Panc1 (cell line): ENCODE measurements around the gene PPIP5K2. TPM values are rescaled to one million over a fixed set of nuclear protein-coding genes. Genes with fewer than 3 reads are reported as not detected.

Experiments
- ATAC-seq: fragments of 200-7000 bp; cut with Tn5 transposase; 2 replicates; pipeline ENCODE4 v1.9.1; 2020; ENCODE audit warnings: mild to moderate bottlenecking, moderate library complexity
- BruUV-seq: library from RNA; stranded (reverse); fragments of 400-500 nt; replicated peaks from 2 replicates; lab custom pipeline; 2021; lab: Mats Ljungman, UMichigan
- CTCF ChIA-PET: fragments of 300-600 bp; sonication (Branson Sonifier 250); formaldehyde crosslinking; loops from one replicate; lab custom pipeline; 2022; ENCODE audit warnings: antibody characterized with exemption; lab: Charles Lee
- POLR2A ChIA-PET: fragments of 300-600 bp; sonication (Branson Sonifier 250); formaldehyde crosslinking; loops from one replicate; lab custom pipeline; 2022; ENCODE audit warnings: antibody characterized with exemption; lab: Charles Lee
- DNase-seq: peaks from one replicate; pipeline ENCODE4 v3.0.0-alpha.2; 2010; ENCODE audit warnings: low read depth, low spot score
- H3K27ac ChIP-seq: 2 replicates; pipeline ENCODE4 v1.5.1; 2011; ENCODE audit warnings: mild to moderate bottlenecking, low read length, inconsistent platforms
- H3K27me3 ChIP-seq: fragments of 200-500 bp; sonication (Bioruptor generic); 2 replicates; pipeline ENCODE4 v1.6.0; 2014; ENCODE audit warnings: low read length, inconsistent platforms; ENCODE audit not compliant: control insufficient read depth, insufficient read depth
- H3K36me3 ChIP-seq: fragments of 200-500 bp; sonication (Bioruptor generic); 2 replicates; pipeline ENCODE4 v1.5.1; 2014; ENCODE audit warnings: inconsistent platforms, mild to moderate bottlenecking, low read length, moderate library complexity; ENCODE audit not compliant: control insufficient read depth, insufficient read depth
- H3K4me1 ChIP-seq: 2 replicates; pipeline ENCODE4 v1.5.1; 2011; ENCODE audit warnings: inconsistent platforms, mild to moderate bottlenecking, low read length, moderate library complexity; ENCODE audit not compliant: control insufficient read depth, insufficient read depth
- H3K4me3 ChIP-seq, 2 experiments: 2 replicates each; pipeline ENCODE4 v1.5.1; 2011 to 2012; ENCODE audit warnings: low read depth in 2 of 2, low read length in 2 of 2, mild to moderate bottlenecking in 2 of 2, inconsistent platforms in 1 of 2, moderate library complexity in 1 of 2
- H3K9me3 ChIP-seq: fragments of 200-500 bp; sonication (Bioruptor generic); 2 replicates; pipeline ENCODE4 v1.5.1; 2014; ENCODE audit warnings: low read depth, mild to moderate bottlenecking, inconsistent platforms, low read length, moderate library complexity; ENCODE audit not compliant: control insufficient read depth, insufficient read depth
- CTCF ChIP-seq: fragments of 450-650 bp; IDR thresholded peaks from 2 replicates; pipeline ENCODE4 v1.5.1; 2017; ENCODE audit warnings: mild to moderate bottlenecking
- POLR2AphosphoS5 ChIP-seq: IDR thresholded peaks from 2 replicates; pipeline ENCODE4 v1.6.1; 2012; ENCODE audit warnings: mild to moderate bottlenecking, low read depth, low read length, moderate library complexity
- SIN3A ChIP-seq: IDR thresholded peaks from 2 replicates; pipeline ENCODE4 v1.6.1; 2012; ENCODE audit warnings: low read depth, mild to moderate bottlenecking, low read length, moderate library complexity, borderline replicate concordance; ENCODE audit not compliant: insufficient read depth
- TCF7L2 ChIP-seq: IDR thresholded peaks from 2 replicates; pipeline ENCODE4 v1.6.1; 2011; ENCODE audit warnings: mild to moderate bottlenecking, low read depth, low read length, inconsistent platforms
- in situ Hi-C: cut with HindIII; loops from 2 replicates; pipeline ENCODE4 v1.10.0; 2016; ENCODE audit warnings: low sequenced_read_pairs, low pct_unique_long_range_greater_than_20kb
- intact Hi-C: fragments of 100-400 bp; cut with micrococcal nuclease; formaldehyde crosslinking; loops from one replicate; pipeline ENCODE4 v1.10.0; 2022; ENCODE audit not compliant: unreplicated experiment
- total RNA-seq: library from RNA; stranded (reverse); gene quantifications from one replicate; pipeline ENCODE4 v1.2.1, GENCODE V29; 2021; ENCODE audit not compliant: unreplicated experiment
- TF ChIP-seq, protein P1 (sequence below), 2 experiments: IDR thresholded peaks; 2 replicates each; pipeline ENCODE4 v1.6.1; 2011 to 2012; ENCODE audit warnings: low read depth in 2 of 2, control low read depth in 1 of 2, low read length in 1 of 2, mild to moderate bottlenecking in 1 of 2, moderate library complexity in 1 of 2; ENCODE audit not compliant: insufficient read depth in 1 of 2

Gene PPIP5K2
- total RNA-seq, 1 experiment from 2014 or later: 56.8 TPM

DNA sequence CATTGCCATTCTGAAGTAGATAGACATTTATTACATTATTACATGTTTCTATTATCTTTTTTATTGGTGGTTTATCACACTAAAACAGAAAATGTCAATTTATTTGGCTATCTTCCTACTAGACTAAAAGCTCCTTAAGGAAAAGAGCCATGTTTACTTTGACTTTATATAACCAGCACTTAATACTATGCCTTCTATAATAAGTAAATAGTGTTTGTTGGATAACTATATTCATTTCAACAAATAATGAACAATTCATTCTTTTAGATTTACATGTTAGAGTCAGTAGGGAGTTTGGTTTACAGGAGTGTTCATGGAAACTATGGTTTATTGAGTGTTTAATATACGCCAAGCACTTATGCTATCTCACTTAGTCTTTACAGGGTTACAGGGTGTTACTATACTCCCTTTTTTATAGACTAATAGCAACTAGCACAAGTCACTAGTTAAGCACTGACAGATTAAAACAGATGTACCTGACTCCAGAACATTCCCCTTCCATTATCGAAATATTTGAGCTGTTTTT is 7.3 kb downstream of the PPIP5K2 start:
- no peak for DNase-seq
- H3K4me1 ChIP-seq: no peaks in the 10 kb centered on the region
- ATAC-seq: no peak
- POLR2A ChIA-PET: interaction anchor here (0.6 kb wide), 1 partner anchor 88 kb away, joined by 4 read pairs; no protein-coding TSS in a partner anchor
- intact Hi-C loops (loop anchor here (10.0 kb wide), 1 partner anchor 343 kb away; no protein-coding TSS in a partner anchor), in situ Hi-C loops (no loop called here)
- no peak overlapping the region for H3K27ac ChIP-seq
- H3K9me3 ChIP-seq: no peaks in the 10 kb centered on the region
- H3K36me3 ChIP-seq: no peaks in the 10 kb centered on the region
- BruUV-seq: no TSS peak
- CTCF ChIA-PET: no interaction called here
- no peaks in the 10 kb centered on the region for H3K27me3 ChIP-seq
- no peak overlapping the region for H3K4me3 ChIP-seq
- no peak for TF ChIP-seq SIN3A
- no peak for TF ChIP-seq TCF7L2
- no peak for TF ChIP-seq POLR2AphosphoS5
- TF ChIP-seq CTCF: no peak
- TF ChIP-seq, protein P1, sequence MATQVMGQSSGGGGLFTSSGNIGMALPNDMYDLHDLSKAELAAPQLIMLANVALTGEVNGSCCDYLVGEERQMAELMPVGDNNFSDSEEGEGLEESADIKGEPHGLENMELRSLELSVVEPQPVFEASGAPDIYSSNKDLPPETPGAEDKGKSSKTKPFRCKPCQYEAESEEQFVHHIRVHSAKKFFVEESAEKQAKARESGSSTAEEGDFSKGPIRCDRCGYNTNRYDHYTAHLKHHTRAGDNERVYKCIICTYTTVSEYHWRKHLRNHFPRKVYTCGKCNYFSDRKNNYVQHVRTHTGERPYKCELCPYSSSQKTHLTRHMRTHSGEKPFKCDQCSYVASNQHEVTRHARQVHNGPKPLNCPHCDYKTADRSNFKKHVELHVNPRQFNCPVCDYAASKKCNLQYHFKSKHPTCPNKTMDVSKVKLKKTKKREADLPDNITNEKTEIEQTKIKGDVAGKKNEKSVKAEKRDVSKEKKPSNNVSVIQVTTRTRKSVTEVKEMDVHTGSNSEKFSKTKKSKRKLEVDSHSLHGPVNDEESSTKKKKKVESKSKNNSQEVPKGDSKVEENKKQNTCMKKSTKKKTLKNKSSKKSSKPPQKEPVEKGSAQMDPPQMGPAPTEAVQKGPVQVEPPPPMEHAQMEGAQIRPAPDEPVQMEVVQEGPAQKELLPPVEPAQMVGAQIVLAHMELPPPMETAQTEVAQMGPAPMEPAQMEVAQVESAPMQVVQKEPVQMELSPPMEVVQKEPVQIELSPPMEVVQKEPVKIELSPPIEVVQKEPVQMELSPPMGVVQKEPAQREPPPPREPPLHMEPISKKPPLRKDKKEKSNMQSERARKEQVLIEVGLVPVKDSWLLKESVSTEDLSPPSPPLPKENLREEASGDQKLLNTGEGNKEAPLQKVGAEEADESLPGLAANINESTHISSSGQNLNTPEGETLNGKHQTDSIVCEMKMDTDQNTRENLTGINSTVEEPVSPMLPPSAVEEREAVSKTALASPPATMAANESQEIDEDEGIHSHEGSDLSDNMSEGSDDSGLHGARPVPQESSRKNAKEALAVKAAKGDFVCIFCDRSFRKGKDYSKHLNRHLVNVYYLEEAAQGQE (IDR thresholded peaks at IDR 0.05; ENCODE audit: insufficient read depth in 1 of 2, low read depth in 2 of 2, low read length in 1 of 2): no peak

- no peak for TF ChIP-seq POLR2AphosphoS5
- TF ChIP-seq, protein P1 (IDR thresholded peaks at IDR 0.05; ENCODE audit: insufficient read depth in 1 of 2, low read depth in 2 of 2, low read length in 1 of 2): no peak
- no peak for TF ChIP-seq SIN3A
- no peak for TF ChIP-seq CTCF
- TF ChIP-seq TCF7L2: no peak
- Histone ChIP-seq H3K27me3 (no peaks in the 10 kb centered on the region), H3K4me1 (no peaks in the 10 kb centered on the region), H3K4me3 (no peak overlapping the region), H3K27ac (no peak overlapping the region), H3K36me3 (no peaks in the 10 kb centered on the region), H3K9me3 (no peaks in the 10 kb centered on the region)
- ATAC-seq (no peak), DNase-seq (no peak)
- BruUV-seq: no TSS peak
- ChIA-PET POLR2A (no interaction called here), CTCF (no interaction called here)
- in situ Hi-C loops (no loop called here), intact Hi-C loops (loop anchor here (10.0 kb wide), 1 partner anchor 343 kb away; no protein-coding TSS in a partner anchor)
Measured at GRCh38 chr5:103128202-103128601, 8.1 kb downstream of the PPIP5K2 start.
